HG03066 (cell line): ENCODE results near the gene SUSD4.
"Not testable (repeated sequence)": the region's sequence is repeated elsewhere in the genome, so short reads cannot be mapped to it uniquely, and the experiment has no call there.

Source experiments
- ATAC-seq: cut with Tn5 transposase; IDR thresholded peaks from one replicate; pipeline ENCODE4 v1.9.1; 2021; ENCODE audit warnings: low read depth; ENCODE audit not compliant: unreplicated experiment

SUSD4 gene

DNA sequence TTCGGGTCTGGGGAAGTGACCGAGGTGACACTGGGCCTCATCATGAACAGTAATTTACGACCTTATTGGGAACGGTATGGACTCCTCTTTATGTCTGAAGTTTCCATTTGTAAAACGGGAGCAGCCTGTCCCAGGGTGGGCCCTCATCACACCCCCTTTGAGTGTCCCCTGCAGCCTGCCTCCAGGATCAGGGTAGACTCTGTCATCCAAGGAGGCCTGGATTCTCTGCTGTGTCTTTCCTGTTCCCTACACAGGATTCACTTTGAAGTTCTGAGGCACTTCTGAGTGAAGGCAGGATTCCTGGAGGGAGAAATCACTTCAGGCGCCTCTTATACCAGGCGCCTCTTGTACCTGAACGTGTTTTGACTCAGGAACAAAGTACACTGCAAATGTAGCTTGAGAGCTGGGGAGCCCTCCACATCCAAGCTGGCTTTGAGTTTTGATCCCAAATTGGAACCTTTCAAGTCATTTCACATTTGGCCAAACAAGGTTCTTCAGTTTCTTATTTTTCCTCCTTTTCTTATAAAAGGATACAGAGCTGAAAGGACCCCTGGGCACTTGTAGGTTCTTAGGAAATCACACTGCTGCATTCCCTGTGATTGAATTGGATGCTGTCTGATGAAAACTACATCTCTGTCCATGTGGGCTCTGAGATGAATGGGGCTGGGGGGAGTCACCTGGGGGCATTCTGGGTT, 106.0 kb downstream of the SUSD4 start:
- ATAC-seq = no peak

- ATAC-seq = no peak
Measured at GRCh38 chr1:223256034-223256433, 107.9 kb downstream of the SUSD4 start.

DNA sequence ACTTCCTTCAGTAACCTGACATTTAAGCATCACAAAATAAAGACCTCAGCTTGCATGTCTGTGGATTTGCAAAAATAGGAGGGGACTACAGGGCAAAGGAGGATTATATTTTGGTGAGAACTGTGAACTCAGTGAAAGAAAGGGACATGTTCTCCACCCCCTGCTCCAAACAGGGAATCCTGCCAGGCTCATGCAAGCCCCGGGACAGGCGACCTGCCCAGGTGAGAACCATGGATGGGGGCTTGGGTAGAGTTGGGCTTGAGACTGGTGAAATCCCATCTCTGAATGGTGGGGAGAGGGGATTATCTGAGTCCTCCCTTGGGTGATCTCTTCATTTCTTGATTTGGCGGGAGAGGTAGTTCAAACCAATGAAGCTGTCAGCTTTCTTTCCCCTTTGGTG, 110.1 kb downstream of the SUSD4 start:
- ATAC-seq = no peak

- ATAC-seq = not testable (repeated sequence)
Measured at GRCh38 chr1:223251387-223251786, 112.6 kb downstream of the SUSD4 start.

DNA sequence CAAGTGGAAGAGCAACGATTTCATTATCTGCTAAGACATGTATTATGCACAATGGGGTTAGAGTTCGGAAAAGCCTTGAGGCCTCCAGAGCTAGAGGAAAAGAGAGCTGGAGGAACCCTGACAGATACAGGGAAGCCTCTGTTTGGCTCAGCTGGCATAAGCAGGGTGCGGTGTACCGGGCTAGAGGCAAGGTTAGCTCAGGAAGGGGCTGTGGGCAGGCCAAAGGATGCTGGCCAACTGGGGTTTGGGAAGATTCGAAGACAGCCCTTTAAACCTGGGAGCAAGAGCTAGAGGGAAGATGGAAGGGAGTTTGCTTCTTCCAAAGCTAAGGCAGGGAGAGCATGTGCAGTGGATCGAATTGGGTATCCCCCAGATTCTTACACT, 113.4 kb downstream of the SUSD4 start:
- ATAC-seq = no peak

- ATAC-seq = no peak
Measured at GRCh38 chr1:223249854-223250631, 113.9 kb downstream of the SUSD4 start.

GRCh38 chr1:223248770-223249140, 115.2 kb downstream of the SUSD4 start:
- ATAC-seq = no peak

DNA sequence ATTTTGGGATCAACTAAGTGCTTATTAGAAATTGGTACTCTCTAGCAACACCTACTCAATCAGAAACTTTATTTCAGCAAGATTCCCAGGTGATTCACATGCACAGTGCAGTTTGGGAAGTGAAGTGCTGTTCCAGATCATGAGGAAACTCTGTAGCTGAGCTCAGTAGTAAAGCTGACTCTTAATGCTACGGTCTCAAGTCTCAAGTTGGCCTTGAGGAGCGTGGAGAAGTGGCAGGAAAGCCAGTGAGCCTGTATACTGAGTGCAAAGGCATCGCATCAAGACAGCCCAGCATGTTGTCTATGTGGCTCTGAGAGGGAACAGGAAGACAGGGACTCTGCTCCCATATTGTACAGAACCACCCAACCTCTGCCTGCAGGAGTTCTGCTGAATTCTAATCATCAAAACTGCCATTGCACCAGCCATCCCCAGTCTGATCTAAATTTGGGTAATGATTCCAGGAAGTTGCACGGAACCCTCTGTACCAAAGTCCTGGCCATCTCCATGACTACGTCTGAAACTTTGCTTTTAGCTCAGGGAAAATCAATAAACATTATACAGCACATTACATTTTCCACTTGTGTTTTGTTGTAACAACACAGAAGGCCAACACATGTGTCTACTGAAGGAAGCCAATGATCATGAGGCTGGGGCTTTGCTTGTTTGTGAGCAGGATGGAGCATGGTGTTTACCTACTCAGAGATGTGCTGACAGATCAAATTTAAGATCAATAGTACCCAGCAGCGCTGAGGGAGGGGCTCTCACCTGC, 115.8 kb downstream of the SUSD4 start:
- ATAC-seq = no peak

- no peak for ATAC-seq
Measured at GRCh38 chr1:223246476-223247112, 117.4 kb downstream of the SUSD4 start.

- ATAC-seq = no peak
Measured at GRCh38 chr1:223245983-223246382, 118.0 kb downstream of the SUSD4 start.

- ATAC-seq = no peak
Measured at GRCh38 chr1:223245411-223245810, 118.6 kb downstream of the SUSD4 start.

GRCh38 chr1:223244366-223245103, 119.4 kb downstream of the SUSD4 start:
- no peak for ATAC-seq

GRCh38 chr1:223243441-223244050, 120.4 kb downstream of the SUSD4 start:
- no peak for ATAC-seq

DNA sequence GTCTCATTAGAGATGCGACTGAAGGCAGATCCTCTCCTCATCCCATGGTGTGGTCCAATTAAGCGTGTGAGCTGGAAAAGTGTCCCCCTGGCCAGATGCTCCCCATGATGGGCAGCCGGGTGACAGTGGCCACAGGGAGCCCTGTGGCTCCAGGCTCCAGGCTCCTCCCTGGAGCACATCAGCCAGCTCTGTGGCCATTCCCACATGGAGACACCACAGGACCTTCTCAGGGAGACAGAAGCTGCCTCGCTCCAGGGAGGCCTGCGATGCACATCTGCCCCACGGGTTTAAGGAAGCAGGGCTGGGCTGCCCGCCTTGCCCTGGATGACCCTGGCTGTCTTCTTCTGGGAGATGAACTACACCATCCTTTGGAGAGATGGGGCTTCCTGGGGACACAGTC, 121.0 kb downstream of the SUSD4 start:
- ATAC-seq = no peak

GRCh38 chr1:223242382-223242955, 121.5 kb downstream of the SUSD4 start:
- ATAC-seq = no peak

DNA sequence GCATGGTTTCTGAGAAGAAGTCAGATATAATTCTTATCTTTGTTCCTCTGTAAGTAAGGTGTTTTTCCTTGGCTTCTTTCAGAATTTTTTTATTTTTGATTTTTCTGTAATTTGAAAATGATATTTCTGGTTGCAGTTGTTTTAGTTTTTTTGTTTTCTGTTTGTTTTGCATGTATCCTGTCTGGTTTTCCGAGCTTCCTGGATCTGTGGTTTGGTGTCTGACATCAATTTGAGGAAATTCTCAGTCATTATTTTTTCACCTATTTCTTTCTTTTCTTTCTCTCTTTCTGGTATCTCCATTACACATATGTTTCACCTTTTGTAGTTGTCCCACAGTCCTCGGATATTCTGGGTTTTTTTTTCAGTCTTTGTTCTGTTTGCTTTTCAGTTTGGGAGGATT, 123.9 kb downstream of the SUSD4 start:
- ATAC-seq = no peak

GRCh38 chr1:223235091-223235490, 128.9 kb downstream of the SUSD4 start:
- no peak for ATAC-seq

DNA sequence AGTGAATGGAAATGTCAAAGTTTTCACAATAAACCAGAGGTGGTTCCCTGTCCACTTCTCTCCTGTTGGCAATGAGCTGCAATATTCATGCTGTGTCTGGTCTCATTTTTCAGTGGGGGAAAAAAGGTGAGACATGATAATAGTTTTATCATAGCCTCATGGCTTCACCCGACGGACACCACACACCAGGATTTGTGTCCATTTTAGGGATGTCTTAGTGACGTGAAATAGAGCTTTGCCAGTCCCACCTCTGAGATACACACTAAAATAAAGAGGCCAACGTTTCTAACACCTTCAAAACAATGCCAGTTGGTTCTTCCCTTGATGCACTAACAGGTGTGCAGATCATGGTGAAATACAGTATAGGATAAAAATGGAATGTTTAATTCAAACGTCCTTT, 129.4 kb downstream of the SUSD4 start:
- ATAC-seq = no peak

GRCh38 chr1:223234170-223234514, 129.8 kb downstream of the SUSD4 start:
- ATAC-seq = no peak
